K562 (cell line): ENCODE data around the gene TCP11. TPM values are rescaled to one million over a fixed set of nuclear protein-coding genes. Genes with fewer than 3 reads are reported as not detected.

Experiments used
- CTBP1 ChIP-seq: fragments of 450-650 bp; IDR thresholded peaks from 2 replicates; pipeline ENCODE4 v1.6.1; 2016; ENCODE audit warnings: borderline replicate concordance
- GABPA ChIP-seq: fragments of 200-800 bp; sonication (Bioruptor generic); conservative IDR thresholded peaks from 2 replicates; pipeline ENCODE4 v1.6.1; 2016; ENCODE audit warnings: low read depth, missing genetic modification characterization, missing compliant biosample characterization
- GATAD2B ChIP-seq: fragments of 450-650 bp; IDR thresholded peaks from 2 replicates; pipeline ENCODE4 v1.6.1; 2017; ENCODE audit warnings: mild to moderate bottlenecking, borderline replicate concordance
- MAFK ChIP-seq: IDR thresholded peaks from 2 replicates; pipeline ENCODE4 v1.6.1; 2011; ENCODE audit warnings: low read length, improper control_type of control experiment
- MECOM ChIP-seq: fragments of 250-450 bp; sonication (Bioruptor Pico); IDR thresholded peaks from 2 replicates; pipeline ENCODE4 v1.8.0; 2022; ENCODE audit warnings: inconsistent platforms
- MXD1 ChIP-seq: fragments of 250-450 bp; sonication (Bioruptor Pico); IDR thresholded peaks from 2 replicates; pipeline ENCODE4 v1.8.0; 2021; ENCODE audit warnings: borderline replicate concordance, mild to moderate bottlenecking, moderate library complexity; ENCODE audit not compliant: poor library complexity, severe bottlenecking
- NCOA6 ChIP-seq: fragments of 450-650 bp; IDR thresholded peaks from 2 replicates; pipeline ENCODE4 v1.6.1; 2017; ENCODE audit warnings: mild to moderate bottlenecking
- PRPF4 ChIP-seq: fragments of 200-400 bp; formaldehyde crosslinking; IDR thresholded peaks from one replicate; pipeline ENCODE4 v1.6.1; 2017; ENCODE audit warnings: low read length, low read depth, mild to moderate bottlenecking; ENCODE audit not compliant: insufficient read depth, poor library complexity, severe bottlenecking
- PURB ChIP-seq: sonication (generic); formaldehyde crosslinking; IDR thresholded peaks from 2 replicates; pipeline ENCODE4 v1.9.0; 2021; ENCODE audit warnings: low read depth, mild to moderate bottlenecking, missing genetic modification reagents
- RFX5 ChIP-seq: IDR thresholded peaks from 2 replicates; pipeline ENCODE4 v1.6.1; 2011; ENCODE audit warnings: low read depth, mild to moderate bottlenecking, improper control_type of control experiment, low read length
- SMAD2 ChIP-seq: fragments of 150-350 bp; IDR thresholded peaks from 2 replicates; pipeline ENCODE4 v1.6.1; 2014; ENCODE audit warnings: low read depth, mild to moderate bottlenecking, low read length
- ZBTB7A ChIP-seq: IDR thresholded peaks from 2 replicates; pipeline ENCODE4 v1.6.1; 2011; ENCODE audit warnings: low read depth, mild to moderate bottlenecking, low read length, moderate library complexity, borderline replicate concordance; ENCODE audit not compliant: control insufficient read depth
- polyA plus RNA-seq, 8 experiments: library from polyadenylated mRNA; depleted of rRNA in 4 of 8; stranded (reverse) in 5 of 8; unstranded in 3 of 8; fragments of >200 nt; fragmentation: Nextera tagmentation in 2 of 8; fragmentation: Illumina TruSeq in 1 of 8; extraction: Ambion mirVana in 2 of 8; extraction: Trizol in 1 of 8; gene quantifications; 2 replicates each; pipeline versions ENCODE4 v1.2.1 to v1.2.3, GENCODE V29; 2011 to 2014; ENCODE audit warnings: inconsistent platforms in 1 of 8, missing spikeins in 1 of 8
- total RNA-seq, 7 experiments: library from RNA; depleted of rRNA in 6 of 7; stranded (reverse); fragments of >200 nt in 6 of 7; fragmentation: Illumina TruSeq in 2 of 7; extraction: Trizol in 2 of 7; gene quantifications; 2 replicates each; pipeline versions ENCODE4 v1.2.1 to v1.2.3, GENCODE V29; 2011 to 2021; ENCODE audit warnings: low replicate concordance in 1 of 7
- TF ChIP-seq, protein P1 (sequence below): IDR thresholded peaks from 3 replicates; pipeline ENCODE4 v1.6.1; 2011; ENCODE audit warnings: borderline replicate concordance, mild to moderate bottlenecking, moderate library complexity; ENCODE audit not compliant: insufficient read length; ENCODE audit errors: extremely low read depth
- TF ChIP-seq, protein P2 (sequence below), 2 experiments: fragments of 450-650 bp; formaldehyde crosslinking in 1 of 2; IDR thresholded peaks; 2 replicates each; pipeline versions ENCODE4 v1.4.0 to v1.6.1; 2014 to 2020; ENCODE audit warnings: mild to moderate bottlenecking in 2 of 2, borderline replicate concordance in 1 of 2, low read depth in 1 of 2

The TCP11 gene
- total and polyA plus RNA-seq, 9 of the 15 experiments (the other 6 are each of a cell fraction or from before 2014, with no cell fraction given) = not detected

- TF ChIP-seq, protein P1, sequence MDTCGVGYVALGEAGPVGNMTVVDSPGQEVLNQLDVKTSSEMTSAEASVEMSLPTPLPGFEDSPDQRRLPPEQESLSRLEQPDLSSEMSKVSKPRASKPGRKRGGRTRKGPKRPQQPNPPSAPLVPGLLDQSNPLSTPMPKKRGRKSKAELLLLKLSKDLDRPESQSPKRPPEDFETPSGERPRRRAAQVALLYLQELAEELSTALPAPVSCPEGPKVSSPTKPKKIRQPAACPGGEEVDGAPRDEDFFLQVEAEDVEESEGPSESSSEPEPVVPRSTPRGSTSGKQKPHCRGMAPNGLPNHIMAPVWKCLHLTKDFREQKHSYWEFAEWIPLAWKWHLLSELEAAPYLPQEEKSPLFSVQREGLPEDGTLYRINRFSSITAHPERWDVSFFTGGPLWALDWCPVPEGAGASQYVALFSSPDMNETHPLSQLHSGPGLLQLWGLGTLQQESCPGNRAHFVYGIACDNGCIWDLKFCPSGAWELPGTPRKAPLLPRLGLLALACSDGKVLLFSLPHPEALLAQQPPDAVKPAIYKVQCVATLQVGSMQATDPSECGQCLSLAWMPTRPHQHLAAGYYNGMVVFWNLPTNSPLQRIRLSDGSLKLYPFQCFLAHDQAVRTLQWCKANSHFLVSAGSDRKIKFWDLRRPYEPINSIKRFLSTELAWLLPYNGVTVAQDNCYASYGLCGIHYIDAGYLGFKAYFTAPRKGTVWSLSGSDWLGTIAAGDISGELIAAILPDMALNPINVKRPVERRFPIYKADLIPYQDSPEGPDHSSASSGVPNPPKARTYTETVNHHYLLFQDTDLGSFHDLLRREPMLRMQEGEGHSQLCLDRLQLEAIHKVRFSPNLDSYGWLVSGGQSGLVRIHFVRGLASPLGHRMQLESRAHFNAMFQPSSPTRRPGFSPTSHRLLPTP = no peak
- TF ChIP-seq, protein P2, sequence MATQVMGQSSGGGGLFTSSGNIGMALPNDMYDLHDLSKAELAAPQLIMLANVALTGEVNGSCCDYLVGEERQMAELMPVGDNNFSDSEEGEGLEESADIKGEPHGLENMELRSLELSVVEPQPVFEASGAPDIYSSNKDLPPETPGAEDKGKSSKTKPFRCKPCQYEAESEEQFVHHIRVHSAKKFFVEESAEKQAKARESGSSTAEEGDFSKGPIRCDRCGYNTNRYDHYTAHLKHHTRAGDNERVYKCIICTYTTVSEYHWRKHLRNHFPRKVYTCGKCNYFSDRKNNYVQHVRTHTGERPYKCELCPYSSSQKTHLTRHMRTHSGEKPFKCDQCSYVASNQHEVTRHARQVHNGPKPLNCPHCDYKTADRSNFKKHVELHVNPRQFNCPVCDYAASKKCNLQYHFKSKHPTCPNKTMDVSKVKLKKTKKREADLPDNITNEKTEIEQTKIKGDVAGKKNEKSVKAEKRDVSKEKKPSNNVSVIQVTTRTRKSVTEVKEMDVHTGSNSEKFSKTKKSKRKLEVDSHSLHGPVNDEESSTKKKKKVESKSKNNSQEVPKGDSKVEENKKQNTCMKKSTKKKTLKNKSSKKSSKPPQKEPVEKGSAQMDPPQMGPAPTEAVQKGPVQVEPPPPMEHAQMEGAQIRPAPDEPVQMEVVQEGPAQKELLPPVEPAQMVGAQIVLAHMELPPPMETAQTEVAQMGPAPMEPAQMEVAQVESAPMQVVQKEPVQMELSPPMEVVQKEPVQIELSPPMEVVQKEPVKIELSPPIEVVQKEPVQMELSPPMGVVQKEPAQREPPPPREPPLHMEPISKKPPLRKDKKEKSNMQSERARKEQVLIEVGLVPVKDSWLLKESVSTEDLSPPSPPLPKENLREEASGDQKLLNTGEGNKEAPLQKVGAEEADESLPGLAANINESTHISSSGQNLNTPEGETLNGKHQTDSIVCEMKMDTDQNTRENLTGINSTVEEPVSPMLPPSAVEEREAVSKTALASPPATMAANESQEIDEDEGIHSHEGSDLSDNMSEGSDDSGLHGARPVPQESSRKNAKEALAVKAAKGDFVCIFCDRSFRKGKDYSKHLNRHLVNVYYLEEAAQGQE (IDR thresholded peaks at IDR 0.05; ENCODE audit: borderline replicate concordance) = peak; percentile 87
- TF ChIP-seq, protein P2 (CRISPR knock-in tag; IDR thresholded peaks at IDR 0.05; ENCODE audit: low read depth) = no peak
- no peak for TF ChIP-seq NCOA6
- no peak for TF ChIP-seq GATAD2B
- no peak for TF ChIP-seq MXD1 (CRISPR knock-in tag)
- TF ChIP-seq MECOM (CRISPR knock-in tag) = no peak
- TF ChIP-seq CTBP1 = no peak
- no peak for TF ChIP-seq RFX5
- no peak for TF ChIP-seq GABPA
- no peak for TF ChIP-seq PURB (CRISPR knock-in tag)
- no peak for TF ChIP-seq MAFK
- no peak for TF ChIP-seq SMAD2
- no peak for TF ChIP-seq PRPF4
- 0 out of 2 replicates have a peak, but pooled peaks have one; percentile 54 for TF ChIP-seq ZBTB7A
Measured at GRCh38 chr6:35141007-35141655, at the start of gene TCP11 (continued).
